HepG2 (cell line): ENCODE data around the gene PARP2. TPM values are rescaled to one million over a fixed set of nuclear protein-coding genes. Genes with fewer than 3 reads are reported as not detected.

Source experiments
- ATRX ChIP-seq: sonication (generic); formaldehyde crosslinking; IDR thresholded peaks from 2 replicates; pipeline ENCODE4 v1.4.0; 2020; ENCODE audit warnings: missing genetic modification reagents, borderline replicate concordance
- CTCF ChIP-seq: sonication (generic); formaldehyde crosslinking; IDR thresholded peaks from 2 replicates; pipeline ENCODE4 v1.5.0; 2020; ENCODE audit warnings: mild to moderate bottlenecking, missing genetic modification reagents, moderate library complexity
- HBP1 ChIP-seq: IDR thresholded peaks from 2 replicates; pipeline ENCODE4 v1.6.1; 2016; ENCODE audit warnings: low read depth, control low read depth
- HDAC6 ChIP-seq: fragments of 200-600 bp; sonication (generic); IDR thresholded peaks from 2 replicates; pipeline ENCODE4 v1.7.0; 2017; ENCODE audit warnings: mild to moderate bottlenecking, antibody characterized with exemption, low read length, low read depth
- HIVEP1 ChIP-seq: sonication (generic); formaldehyde crosslinking; IDR thresholded peaks from 2 replicates; pipeline ENCODE4 v1.4.0; 2020; ENCODE audit warnings: mild to moderate bottlenecking, missing genetic modification reagents
- HMG20B ChIP-seq: conservative IDR thresholded peaks from 2 replicates; pipeline ENCODE4 v1.6.1; 2016; ENCODE audit warnings: missing genetic modification reagents, missing compliant biosample characterization
- MAFG ChIP-seq: sonication (generic); formaldehyde crosslinking; IDR thresholded peaks from 2 replicates; pipeline ENCODE4 v1.5.1; 2020; ENCODE audit warnings: mild to moderate bottlenecking, missing genetic modification reagents
- SMARCC2 ChIP-seq: fragments of 450-650 bp; IDR thresholded peaks from 2 replicates; pipeline ENCODE4 v1.6.1; 2017; ENCODE audit warnings: antibody characterized with exemption, mild to moderate bottlenecking
- TEAD2 ChIP-seq: sonication (generic); formaldehyde crosslinking; IDR thresholded peaks from 2 replicates; pipeline ENCODE4 v1.9.0; 2021; ENCODE audit warnings: missing genetic modification reagents
- ZBTB21 ChIP-seq: sonication (generic); formaldehyde crosslinking; IDR thresholded peaks from 2 replicates; pipeline ENCODE4 v1.4.0; 2020; ENCODE audit warnings: missing genetic modification reagents
- ZNF441 ChIP-seq: sonication (generic); formaldehyde crosslinking; IDR thresholded peaks from 2 replicates; pipeline ENCODE4 v1.7.0; 2021; ENCODE audit warnings: missing genetic modification reagents, borderline replicate concordance
- ZNF451 ChIP-seq: sonication (generic); formaldehyde crosslinking; IDR thresholded peaks from 2 replicates; pipeline ENCODE4 v1.5.0; 2020; ENCODE audit warnings: mild to moderate bottlenecking, missing genetic modification reagents
- ZNF687 ChIP-seq: sonication (generic); formaldehyde crosslinking; IDR thresholded peaks from 2 replicates; pipeline ENCODE4 v1.5.1; 2020; ENCODE audit warnings: mild to moderate bottlenecking, missing genetic modification reagents, moderate library complexity
- polyA plus RNA-seq, 8 experiments: library from polyadenylated mRNA; depleted of rRNA in 3 of 8; stranded (reverse) in 7 of 8; unstranded in 1 of 8; fragments of >200 nt; fragmentation: Illumina TruSeq in 4 of 8; extraction: Trizol in 4 of 8; gene quantifications; 2 replicates each; pipeline versions ENCODE4 v1.2.1 to v1.2.3, GENCODE V29; 2011 to 2016; ENCODE audit warnings: low read depth in 4 of 8, missing spikeins in 1 of 8, mixed read lengths in 1 of 8; ENCODE audit not compliant: insufficient read depth in 1 of 8
- total RNA-seq, 5 experiments: library from RNA; depleted of rRNA; stranded (reverse); fragments of >200 nt; fragmentation: Illumina TruSeq; extraction: Trizol; gene quantifications; 2 replicates each; pipeline ENCODE4 v1.2.3, GENCODE V29; 2016; ENCODE audit warnings: low read depth in 1 of 5

PARP2 gene
- total and polyA plus RNA-seq, 2 of the 13 experiments (the other 11 are each of a cell fraction or from before 2014, with no cell fraction given), result 37.3 to 38.4 TPM

GRCh38 chr14:20343092-20343861, at the start of gene PARP2 (continued):
- TF ChIP-seq HDAC6, result no peak
- peak; percentile 15; the same call in 1 of the 2 replicates for TF ChIP-seq ZNF441 (CRISPR knock-in tag)
- peak; percentile 80 for TF ChIP-seq ZBTB21 (CRISPR knock-in tag)
- TF ChIP-seq ZNF451 (CRISPR knock-in tag), result 0 out of 2 replicates have a peak, but pooled peaks have one; percentile 64
- TF ChIP-seq HMG20B (CRISPR knock-in tag), result 0 out of 2 replicates have a peak, but pooled peaks have one; percentile 11
- TF ChIP-seq TEAD2 (CRISPR knock-in tag), result 0 out of 2 replicates have a peak, but pooled peaks have one; percentile 49
- peak; percentile 85; the same call in 1 of the 2 replicates for TF ChIP-seq HIVEP1 (CRISPR knock-in tag)
- TF ChIP-seq CTCF, result peak; percentile 25; the same call in 1 of the 2 replicates
- no peak for TF ChIP-seq SMARCC2
- TF ChIP-seq ATRX (CRISPR knock-in tag), result no peak
- peak; percentile 92 for TF ChIP-seq ZNF687 (CRISPR knock-in tag)
- TF ChIP-seq MAFG (CRISPR knock-in tag), result no peak
- peak; percentile 52; the same call in 1 of the 2 replicates for TF ChIP-seq HBP1 (CRISPR knock-in tag)
- TF ChIP-seq, all 625 proteins: peak for 381
